H1 (cell line): ENCODE data around the gene MAN1A2. TPM values are rescaled to one million over a fixed set of nuclear protein-coding genes. Genes with fewer than 3 reads are reported as not detected.

Experiments used
- CTCF ChIA-PET: fragments of 300-600 bp; sonication (Branson Sonifier 250); formaldehyde crosslinking; loops from one replicate; lab custom pipeline; 2021; ENCODE audit not compliant: partially characterized antibody; lab: Charles Lee
- POLR2A ChIA-PET: fragments of 300-600 bp; sonication (Branson Sonifier 250); formaldehyde crosslinking; loops from one replicate; lab custom pipeline; 2021; ENCODE audit warnings: inconsistent platforms; ENCODE audit not compliant: partially characterized antibody; lab: Charles Lee
- DNase-seq, 2 experiments: peaks; one replicate each; pipeline versions ENCODE4 v3.0.0 to v3.0.0-alpha.2; 2010 to 2022; ENCODE audit warnings: low spot score in 2 of 2, low read depth in 1 of 2, mixed read lengths in 1 of 2
- FAIRE-seq: peaks from 2 replicates; lab custom pipeline; 2011; peaks lifted over from hg19 to GRCh38; lab: Jason Lieb, UNC
- H2AFZ ChIP-seq: 2 replicates; pipeline ENCODE4 v1.8.1; 2012; ENCODE audit warnings: low read length, inconsistent platforms
- H2AK5ac ChIP-seq: 2 replicates; pipeline ENCODE4 v1.6.1; 2013; ENCODE audit warnings: low read depth, low read length
- H2BK120ac ChIP-seq: replicated peaks from 2 replicates; pipeline ENCODE3; 2013; ENCODE audit warnings: low read depth, low read length, inconsistent platforms
- H2BK12ac ChIP-seq: 2 replicates; pipeline ENCODE4 v1.6.1; 2013; ENCODE audit warnings: low read depth, low read length
- H2BK15ac ChIP-seq: 2 replicates; pipeline ENCODE4 v1.6.1; 2013; ENCODE audit warnings: low read length
- H2BK20ac ChIP-seq: 2 replicates; pipeline ENCODE4 v1.6.1; 2013; ENCODE audit warnings: low read length
- H2BK5ac ChIP-seq: 2 replicates; pipeline ENCODE4 v1.6.1; 2013; ENCODE audit warnings: low read depth, low read length
- H3K14ac ChIP-seq: 2 replicates; pipeline ENCODE4 v1.6.1; 2013; ENCODE audit warnings: inconsistent platforms; ENCODE audit not compliant: insufficient read length
- H3K18ac ChIP-seq: 2 replicates; pipeline ENCODE4 v1.6.1; 2013; ENCODE audit warnings: low read length; ENCODE audit errors: extremely low read depth
- H3K23ac ChIP-seq: 2 replicates; pipeline ENCODE4 v1.6.1; 2013; ENCODE audit warnings: inconsistent platforms; ENCODE audit not compliant: insufficient read length
- H3K23me2 ChIP-seq: 2 replicates; pipeline ENCODE4 v1.6.1; 2013; ENCODE audit warnings: low read depth, low read length
- H3K27ac ChIP-seq: 2 replicates; pipeline ENCODE4 v1.6.1; 2011; ENCODE audit warnings: low read depth, low read length, inconsistent platforms
- H3K27me3 ChIP-seq, 4 experiments: replicated peaks in 1 of 4; 1 replicate in 1 of 4; 2 replicates in 3 of 4; pipeline versions ENCODE4 v1.6.1 to v1.8.1; 2011 to 2013; ENCODE audit warnings: low read length in 3 of 4, mild to moderate bottlenecking in 3 of 4, inconsistent platforms in 2 of 4, mixed read lengths in 2 of 4, moderate library complexity in 1 of 4; ENCODE audit not compliant: control insufficient read depth in 3 of 4, insufficient read depth in 3 of 4; ENCODE audit errors: extremely low read depth in 1 of 4
- H3K36me3 ChIP-seq, 4 experiments: 2 replicates each; pipeline versions ENCODE4 v1.6.1 to v1.8.1; 2011 to 2013; ENCODE audit warnings: mild to moderate bottlenecking in 4 of 4, low read length in 3 of 4, moderate library complexity in 2 of 4, control low read depth in 1 of 4, inconsistent platforms in 1 of 4; ENCODE audit not compliant: insufficient read depth in 4 of 4, control insufficient read depth in 2 of 4
- H3K4ac ChIP-seq: replicated peaks from 2 replicates; pipeline ENCODE3; 2013; ENCODE audit warnings: low read length, low read depth, mixed read lengths, inconsistent platforms; ENCODE audit not compliant: insufficient read length
- H3K4me1 ChIP-seq, 4 experiments: replicated peaks in 1 of 4; 1 replicate in 1 of 4; 2 replicates in 3 of 4; pipeline versions ENCODE4 v1.6.1 to v1.8.1; 2011 to 2013; ENCODE audit warnings: low read length in 3 of 4, inconsistent platforms in 2 of 4, mixed read lengths in 1 of 4; ENCODE audit not compliant: insufficient read depth in 4 of 4, control insufficient read depth in 3 of 4
- H3K4me2 ChIP-seq, 2 experiments: 2 replicates each; pipeline versions ENCODE4 v1.6.1 to v1.8.1; 2011 to 2013; ENCODE audit warnings: low read depth in 2 of 2, low read length in 2 of 2, control low read depth in 1 of 2, inconsistent platforms in 1 of 2, mild to moderate bottlenecking in 1 of 2; ENCODE audit not compliant: insufficient read depth in 1 of 2
- H3K4me3 ChIP-seq, 4 experiments: fragments of 200-600, 300-600 bp in 1 of 4; sonication (generic), shearing (Covaris generic), sonication (Bioruptor Twin) in 1 of 4; 2 replicates each; pipeline versions ENCODE4 v1.5.1 to v1.8.1; 2011 to 2016; ENCODE audit warnings: low read length in 4 of 4, low read depth in 3 of 4, control low read depth in 2 of 4, inconsistent platforms in 2 of 4, mild to moderate bottlenecking in 2 of 4, mixed read lengths in 1 of 4, moderate library complexity in 1 of 4; ENCODE audit not compliant: insufficient read depth in 2 of 4; ENCODE audit errors: extremely low read depth in 1 of 4
- H3K56ac ChIP-seq: replicated peaks from 2 replicates; pipeline ENCODE3; 2013; ENCODE audit warnings: low read depth, mild to moderate bottlenecking, mixed read lengths, low read length, inconsistent platforms; ENCODE audit not compliant: insufficient read length
- H3K79me1 ChIP-seq: 2 replicates; pipeline ENCODE4 v1.6.1; 2013; ENCODE audit warnings: low read depth, low read length, control low read depth
- H3K79me2 ChIP-seq, 2 experiments: 2 replicates each; pipeline versions ENCODE4 v1.6.1 to v1.8.1; 2012 to 2013; ENCODE audit warnings: low read length in 2 of 2, mild to moderate bottlenecking in 2 of 2, inconsistent platforms in 1 of 2; ENCODE audit not compliant: insufficient read depth in 2 of 2, control insufficient read depth in 1 of 2
- H3K9ac ChIP-seq, 4 experiments: replicated peaks in 1 of 4; 1 replicate in 1 of 4; 2 replicates in 3 of 4; pipeline versions ENCODE4 v1.6.1 to v1.8.1; 2011 to 2013; ENCODE audit warnings: low read depth in 3 of 4, low read length in 3 of 4, control low read depth in 2 of 4, mild to moderate bottlenecking in 2 of 4, moderate library complexity in 2 of 4, inconsistent platforms in 1 of 4; ENCODE audit errors: extremely low read depth in 1 of 4
- H3K9me3 ChIP-seq, 2 experiments: 2 replicates each; pipeline versions ENCODE4 v1.6.1 to v1.8.1; 2012 to 2013; ENCODE audit warnings: mild to moderate bottlenecking in 2 of 2, moderate library complexity in 2 of 2, control low read depth in 1 of 2, inconsistent platforms in 1 of 2, low read depth in 1 of 2, low read length in 1 of 2, mixed read lengths in 1 of 2; ENCODE audit not compliant: insufficient read depth in 2 of 2
- H4K20me1 ChIP-seq, 2 experiments: replicated peaks in 1 of 2; 2 replicates each; pipeline versions ENCODE3 to v1.8.1; 2011 to 2013; ENCODE audit warnings: inconsistent platforms in 2 of 2, low read length in 2 of 2, mild to moderate bottlenecking in 1 of 2; ENCODE audit not compliant: insufficient read depth in 2 of 2, control insufficient read depth in 1 of 2
- H4K5ac ChIP-seq: 2 replicates; pipeline ENCODE4 v1.6.1; 2013; ENCODE audit warnings: low read length, low read depth, mixed read lengths, inconsistent platforms; ENCODE audit not compliant: insufficient read length
- H4K8ac ChIP-seq: 2 replicates; pipeline ENCODE4 v1.8.0; 2013; ENCODE audit warnings: mild to moderate bottlenecking, moderate library complexity, low read length, inconsistent platforms; ENCODE audit not compliant: insufficient read depth; ENCODE audit errors: extremely low read depth
- H4K91ac ChIP-seq: replicated peaks from 2 replicates; pipeline ENCODE3; 2013; ENCODE audit warnings: low read length, mixed read lengths, inconsistent platforms; ENCODE audit not compliant: insufficient read length
- ASH2L ChIP-seq: fragments of 200-600, 300-600 bp; sonication (generic); IDR thresholded peaks from one replicate; pipeline ENCODE4 v1.7.1; 2017; ENCODE audit warnings: low read length
- CHD1 ChIP-seq: IDR thresholded peaks from 2 replicates; pipeline ENCODE4 v1.6.1; 2012; ENCODE audit warnings: low read depth, low read length, improper control_type of control experiment
- EGR1 ChIP-seq: IDR thresholded peaks from 2 replicates; pipeline ENCODE4 v1.6.1; 2011; ENCODE audit warnings: low read depth, low read length, borderline replicate concordance
- EZH2 ChIP-seq: fragments of 200-600 bp; sonication (generic); IDR thresholded peaks from 2 replicates; pipeline ENCODE4 v1.7.1; 2012; ENCODE audit warnings: low read depth, mild to moderate bottlenecking, moderate library complexity, low read length, inconsistent platforms; ENCODE audit not compliant: severe bottlenecking
- HDAC2 ChIP-seq, 2 experiments: fragments of 300-600 bp in 1 of 2; sonication (generic) in 1 of 2; IDR thresholded peaks; 2 replicates each; pipeline ENCODE4 v1.6.1; 2011 to 2012; ENCODE audit warnings: low read depth in 2 of 2, low read length in 2 of 2, mild to moderate bottlenecking in 2 of 2, moderate library complexity in 2 of 2, borderline replicate concordance in 1 of 2, inconsistent platforms in 1 of 2
- MAX ChIP-seq: IDR thresholded peaks from 2 replicates; pipeline ENCODE4 v1.6.1; 2012; ENCODE audit warnings: inconsistent platforms
- PHF8 ChIP-seq: fragments of 200-600 bp; sonication (generic); conservative IDR thresholded peaks from 2 replicates; pipeline ENCODE4 v1.7.1; 2012; ENCODE audit warnings: low read depth, mild to moderate bottlenecking, inconsistent platforms, low read length, moderate library complexity
- SAP30 ChIP-seq: fragments of 300-600 bp; sonication (generic); IDR thresholded peaks from 2 replicates; pipeline ENCODE4 v1.7.1; 2012; ENCODE audit warnings: low read length, moderate library complexity, mild to moderate bottlenecking, inconsistent platforms; ENCODE audit not compliant: insufficient read depth, insufficient replicate concordance
- TAF7 ChIP-seq: optimal IDR thresholded peaks from 2 replicates; pipeline ENCODE3; 2011; ENCODE audit warnings: low read depth, mild to moderate bottlenecking, inconsistent platforms, low read length, moderate library complexity, borderline replicate concordance
- USF2 ChIP-seq: IDR thresholded peaks from 2 replicates; pipeline ENCODE4 v1.6.1; 2011; ENCODE audit warnings: low read length, improper control_type of control experiment
- WGBS, 2 experiments: shearing (Covaris generic) in 1 of 2; methylation state at CpG; one replicate each; pipeline versions ENCODE4 v1.1.6 to v1.1.7; 2013 to 2015; ENCODE audit warnings: low lambda C conversion rate in 2 of 2, mixed read lengths in 2 of 2, inconsistent platforms in 1 of 2, low coverage in 1 of 2, missing lambda C conversion rate in 1 of 2; ENCODE audit not compliant: insufficient replicate concordance in 2 of 2, insufficient coverage in 1 of 2, insufficient read length in 1 of 2; ENCODE audit errors: extremely low coverage in 1 of 2, missing lambda C conversion rate in 1 of 2; 5-methylcytosine and 5-hydroxymethylcytosine counted together
- polyA plus RNA-seq, 7 experiments: library from polyadenylated mRNA; depleted of rRNA in 3 of 7; stranded (reverse) in 5 of 7; unstranded in 2 of 7; fragments of >200 nt in 5 of 7; fragments of 200-250 nt in 2 of 7; gene quantifications; 1 replicate in 5 of 7; 2 replicates in 1 of 7; 4 replicates in 1 of 7; pipeline versions ENCODE4 v1.2.1 to v1.2.3, GENCODE V29; 2011 to 2013; ENCODE audit warnings: missing spikeins in 2 of 7, mixed read lengths in 2 of 7
- total RNA-seq: library from RNA; stranded (reverse); fragmentation: NEBNext Ultra II Directional; extraction: Animal tissue kit (Norgen Biotek cat#: 25700); gene quantifications from 2 replicates; pipeline ENCODE4 v1.2.1, GENCODE V29; 2021

Gene MAN1A2
- total and polyA plus RNA-seq, 2 of the 8 experiments (the other 6 are each of a cell fraction or from before 2014, with no cell fraction given): 5.5 to 18.8 TPM

GRCh38 chr1:117493906-117494305 is 126.7 kb downstream of the MAN1A2 start:
- H2BK12ac ChIP-seq: no peak overlapping the region
- no peak overlapping the region for H2BK15ac ChIP-seq
- no peak overlapping the region for H2AK5ac ChIP-seq
- no peak overlapping the region for H3K14ac ChIP-seq
- H3K18ac ChIP-seq: no peak overlapping the region
- no peak overlapping the region for H4K5ac ChIP-seq
- POLR2A ChIA-PET: no interaction called here
- no peak overlapping the region for H3K27ac ChIP-seq
- no peak overlapping the region for H3K4me2 ChIP-seq
- no peaks in the 10 kb centered on the region for H3K9me3 ChIP-seq
- no peak overlapping the region for H2BK20ac ChIP-seq
- H3K79me2 ChIP-seq: no peaks in the 10 kb centered on the region
- no peak overlapping the region for H3K4me3 ChIP-seq
- CTCF ChIA-PET: interaction anchor here (0.7 kb wide), 1 partner anchor 41 kb away, joined by 3 read pairs; no protein-coding TSS in a partner anchor
- no peaks in the 10 kb centered on the region for H3K27me3 ChIP-seq
- no peak overlapping the region for H3K4ac ChIP-seq
- DNase-seq (no peak), FAIRE-seq (no peak)
- WGBS, 2 experiments: 91% methylated on average over 2 of the region's 2 CpGs; no CpG with 5 or more reads in 1 of the 2 experiments
- no peak overlapping the region for H3K56ac ChIP-seq
- no peak overlapping the region for H3K23ac ChIP-seq
- H4K91ac ChIP-seq: no peak overlapping the region
- no peak overlapping the region for H3K9ac ChIP-seq
- H4K20me1 ChIP-seq: no peaks in the 10 kb centered on the region
- no peaks in the 10 kb centered on the region for H3K23me2 ChIP-seq
- no peak overlapping the region for H4K8ac ChIP-seq
- H3K79me1 ChIP-seq: no peaks in the 10 kb centered on the region
- no peaks in the 10 kb centered on the region; a peak in 1 of 8 replicates for H3K36me3 ChIP-seq
- no peaks in the 10 kb centered on the region for H3K4me1 ChIP-seq
- TF ChIP-seq MAX: no peak
- no peak for TF ChIP-seq PHF8
- TF ChIP-seq ASH2L: no peak
- TF ChIP-seq USF2: no peak
- TF ChIP-seq TAF7: no peak
- TF ChIP-seq CHD1: no peak
- TF ChIP-seq SAP30: no peak
- TF ChIP-seq EGR1: no peak
- TF ChIP-seq HDAC2 (IDR thresholded peaks at IDR 0.05; ENCODE audit: borderline replicate concordance in 1 of 2, low read depth in 2 of 2, low read length in 2 of 2): no peak
- TF ChIP-seq EZH2: no peak
- no peak overlapping the region for H2BK120ac ChIP-seq
- no peak overlapping the region for H2BK5ac ChIP-seq
- H2AFZ ChIP-seq: no peak overlapping the region
